HEK293 (cell line): Measurements from ENCODE around the gene PRPF38A.

Experiments
- AEBP2 ChIP-seq: fragments of 450-650 bp; formaldehyde crosslinking; IDR thresholded peaks from 2 replicates; pipeline ENCODE4 v1.5.1; 2016; ENCODE audit warnings: missing biosample characterization, missing genetic modification characterization, borderline replicate concordance
- PATZ1 ChIP-seq: fragments of 450-650 bp; formaldehyde crosslinking; IDR thresholded peaks from 2 replicates; pipeline ENCODE4 v1.5.1; 2016; ENCODE audit warnings: missing biosample characterization, missing genetic modification characterization
- PRDM6 ChIP-seq: fragments of 450-650 bp; formaldehyde crosslinking; IDR thresholded peaks from 2 replicates; pipeline ENCODE4 v1.5.1; 2017; ENCODE audit warnings: missing biosample characterization, missing genetic modification characterization
- SCRT2 ChIP-seq: fragments of 450-650 bp; formaldehyde crosslinking; IDR thresholded peaks from 2 replicates; pipeline ENCODE4 v1.5.1; 2016; ENCODE audit warnings: missing biosample characterization, missing genetic modification characterization
- TRIM28 ChIP-seq: IDR thresholded peaks from 2 replicates; pipeline ENCODE4 v1.6.1; 2011; ENCODE audit warnings: low read length, control low read depth, borderline replicate concordance
- TSHZ1 ChIP-seq: fragments of 450-650 bp; formaldehyde crosslinking; IDR thresholded peaks from 2 replicates; pipeline ENCODE4 v1.5.1; 2016; ENCODE audit warnings: missing biosample characterization, missing genetic modification characterization, borderline replicate concordance
- ZBTB48 ChIP-seq: fragments of 450-650 bp; formaldehyde crosslinking; IDR thresholded peaks from 2 replicates; pipeline ENCODE4 v1.5.1; 2016; ENCODE audit warnings: missing biosample characterization, missing genetic modification characterization
- ZFP37 ChIP-seq: fragments of 450-650 bp; formaldehyde crosslinking; IDR thresholded peaks from 2 replicates; pipeline ENCODE4 v1.5.1; 2016; ENCODE audit warnings: missing biosample characterization, missing genetic modification characterization
- ZIC2 ChIP-seq: fragments of 450-650 bp; formaldehyde crosslinking; IDR thresholded peaks from 2 replicates; pipeline ENCODE4 v1.5.1; 2016; ENCODE audit warnings: missing biosample characterization, missing genetic modification characterization
- ZNF112 ChIP-seq: fragments of 450-650 bp; formaldehyde crosslinking; IDR thresholded peaks from 2 replicates; pipeline ENCODE4 v1.5.0; 2017; ENCODE audit warnings: missing biosample characterization, missing genetic modification characterization
- ZNF362 ChIP-seq: fragments of 450-650 bp; formaldehyde crosslinking; IDR thresholded peaks from 2 replicates; pipeline ENCODE4 v1.5.1; 2016; ENCODE audit warnings: missing biosample characterization, missing genetic modification characterization
- ZNF366 ChIP-seq: fragments of 450-650 bp; formaldehyde crosslinking; conservative IDR thresholded peaks from 2 replicates; pipeline ENCODE4 v1.5.1; 2016; ENCODE audit warnings: missing biosample characterization, missing genetic modification characterization
- ZNF37A ChIP-seq: fragments of 450-650 bp; IDR thresholded peaks from 2 replicates; pipeline ENCODE4 v1.5.1; 2018; ENCODE audit warnings: missing biosample characterization, missing genetic modification characterization
- ZNF571 ChIP-seq: fragments of 450-650 bp; formaldehyde crosslinking; IDR thresholded peaks from 2 replicates; pipeline ENCODE4 v1.5.0; 2017; ENCODE audit warnings: missing biosample characterization, missing genetic modification characterization
- ZNF623 ChIP-seq: fragments of 450-650 bp; formaldehyde crosslinking; IDR thresholded peaks from 2 replicates; pipeline ENCODE4 v1.5.1; 2016; ENCODE audit warnings: missing biosample characterization, missing genetic modification characterization
- ZNF626 ChIP-seq: fragments of 450-650 bp; sonication (Bioruptor Pico); formaldehyde crosslinking; IDR thresholded peaks from 2 replicates; pipeline ENCODE4 v1.5.1; 2018; ENCODE audit warnings: missing biosample characterization, missing genetic modification characterization, inconsistent platforms
- ZNF645 ChIP-seq: fragments of 450-650 bp; formaldehyde crosslinking; IDR thresholded peaks from 2 replicates; pipeline ENCODE4; 2016; ENCODE audit warnings: missing biosample characterization, missing genetic modification characterization
- ZNF677 ChIP-seq: fragments of 450-650 bp; IDR thresholded peaks from 2 replicates; pipeline ENCODE4 v1.5.0; 2018; ENCODE audit warnings: missing biosample characterization, mild to moderate bottlenecking, missing genetic modification characterization, moderate library complexity
- ZNF707 ChIP-seq: fragments of 450-650 bp; formaldehyde crosslinking; IDR thresholded peaks from 2 replicates; pipeline ENCODE4 v1.5.1; 2016; ENCODE audit warnings: missing biosample characterization, missing genetic modification characterization
- TF ChIP-seq, protein P1 (sequence below): fragments of 450-650 bp; formaldehyde crosslinking; conservative IDR thresholded peaks from 2 replicates; pipeline ENCODE4 v1.5.1; 2016; ENCODE audit warnings: low read depth, missing biosample characterization, missing genetic modification characterization
- TF ChIP-seq, protein P2 (sequence below): fragments of 450-650 bp; formaldehyde crosslinking; IDR thresholded peaks from 2 replicates; pipeline ENCODE4 v1.5.1; 2017; ENCODE audit warnings: missing biosample characterization, missing genetic modification characterization

PRPF38A gene

DNA sequence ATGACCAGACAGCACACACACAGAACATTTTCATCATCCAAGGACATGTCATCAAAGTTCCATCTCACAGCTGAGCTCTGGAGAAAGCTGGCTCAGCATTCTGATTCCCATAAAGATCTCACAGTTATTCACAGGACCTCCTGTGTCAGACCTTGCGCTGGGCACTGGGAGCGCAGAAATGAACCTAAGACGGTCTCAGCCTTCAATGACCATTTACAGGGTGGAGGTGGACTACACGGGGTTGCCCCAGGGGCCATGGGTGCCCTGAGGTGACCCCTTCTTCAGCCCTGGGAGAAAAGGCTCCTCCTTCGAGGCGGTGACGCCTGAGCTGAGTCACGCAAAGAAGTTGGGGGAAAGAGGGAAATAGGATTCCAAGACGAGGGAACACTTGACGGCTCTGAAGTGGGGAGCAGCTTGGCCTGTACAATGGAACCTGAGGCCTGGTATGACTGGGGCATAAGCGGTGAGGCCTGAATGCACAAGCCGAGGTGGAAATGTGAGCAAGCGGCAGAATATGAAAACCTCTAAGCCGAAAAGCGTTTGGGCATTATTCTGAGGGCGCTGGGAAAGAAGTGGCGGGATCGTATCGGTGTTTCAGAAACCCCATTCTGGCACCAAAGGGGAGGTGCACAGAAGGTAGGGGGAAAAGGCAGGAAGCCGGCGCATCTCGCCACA lies 39.2 kb upstream of the PRPF38A start (continued):
- TF ChIP-seq ZNF707 (tag by site-specific recombination) = no peak
- TF ChIP-seq ZNF112 (tag by site-specific recombination) = no peak
- TF ChIP-seq ZFP37 (tag by site-specific recombination) = no peak
- TF ChIP-seq ZNF623 (tag by site-specific recombination) = no peak
- TF ChIP-seq PATZ1 = no peak
- TF ChIP-seq ZBTB48 (tag by site-specific recombination) = peak; percentile 99
- no peak for TF ChIP-seq ZNF677 (tag by site-specific recombination)
- TF ChIP-seq ZNF366 (tag by site-specific recombination) = peak; percentile 90
- no peak for TF ChIP-seq SCRT2 (tag by site-specific recombination)
- TF ChIP-seq ZNF37A (tag by site-specific recombination) = no peak
- no peak for TF ChIP-seq TSHZ1 (tag by site-specific recombination)
- no peak for TF ChIP-seq ZNF626
- no peak for TF ChIP-seq ZNF645 (tag by site-specific recombination)
- TF ChIP-seq, protein P1, sequence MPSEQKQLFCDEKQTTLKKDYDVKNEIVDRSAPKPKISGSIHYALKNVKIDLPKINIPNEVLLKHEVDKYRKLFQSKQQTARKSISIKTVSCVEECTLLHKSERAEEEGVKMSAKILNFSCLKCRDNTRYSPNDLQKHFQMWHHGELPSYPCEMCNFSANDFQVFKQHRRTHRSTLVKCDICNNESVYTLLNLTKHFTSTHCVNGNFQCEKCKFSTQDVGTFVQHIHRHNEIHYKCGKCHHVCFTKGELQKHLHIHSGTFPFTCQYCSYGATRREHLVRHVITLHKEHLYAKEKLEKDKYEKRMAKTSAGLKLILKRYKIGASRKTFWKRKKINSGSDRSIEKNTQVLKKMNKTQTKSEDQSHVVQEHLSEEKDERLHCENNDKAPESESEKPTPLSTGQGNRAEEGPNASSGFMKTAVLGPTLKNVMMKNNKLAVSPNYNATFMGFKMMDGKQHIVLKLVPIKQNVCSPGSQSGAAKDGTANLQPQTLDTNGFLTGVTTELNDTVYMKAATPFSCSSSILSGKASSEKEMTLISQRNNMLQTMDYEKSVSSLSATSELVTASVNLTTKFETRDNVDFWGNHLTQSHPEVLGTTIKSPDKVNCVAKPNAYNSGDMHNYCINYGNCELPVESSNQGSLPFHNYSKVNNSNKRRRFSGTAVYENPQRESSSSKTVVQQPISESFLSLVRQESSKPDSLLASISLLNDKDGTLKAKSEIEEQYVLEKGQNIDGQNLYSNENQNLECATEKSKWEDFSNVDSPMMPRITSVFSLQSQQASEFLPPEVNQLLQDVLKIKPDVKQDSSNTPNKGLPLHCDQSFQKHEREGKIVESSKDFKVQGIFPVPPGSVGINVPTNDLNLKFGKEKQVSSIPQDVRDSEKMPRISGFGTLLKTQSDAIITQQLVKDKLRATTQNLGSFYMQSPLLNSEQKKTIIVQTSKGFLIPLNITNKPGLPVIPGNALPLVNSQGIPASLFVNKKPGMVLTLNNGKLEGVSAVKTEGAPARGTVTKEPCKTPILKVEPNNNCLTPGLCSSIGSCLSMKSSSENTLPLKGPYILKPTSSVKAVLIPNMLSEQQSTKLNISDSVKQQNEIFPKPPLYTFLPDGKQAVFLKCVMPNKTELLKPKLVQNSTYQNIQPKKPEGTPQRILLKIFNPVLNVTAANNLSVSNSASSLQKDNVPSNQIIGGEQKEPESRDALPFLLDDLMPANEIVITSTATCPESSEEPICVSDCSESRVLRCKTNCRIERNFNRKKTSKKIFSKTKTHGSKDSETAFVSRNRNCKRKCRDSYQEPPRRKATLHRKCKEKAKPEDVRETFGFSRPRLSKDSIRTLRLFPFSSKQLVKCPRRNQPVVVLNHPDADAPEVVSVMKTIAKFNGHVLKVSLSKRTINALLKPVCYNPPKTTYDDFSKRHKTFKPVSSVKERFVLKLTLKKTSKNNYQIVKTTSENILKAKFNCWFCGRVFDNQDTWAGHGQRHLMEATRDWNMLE = no peak
- TF ChIP-seq ZIC2 (tag by site-specific recombination) = no peak
- TF ChIP-seq ZNF362 = no peak
- TF ChIP-seq AEBP2 = no peak
- TF ChIP-seq PRDM6 (tag by site-specific recombination) = no peak
- TF ChIP-seq, protein P2, sequence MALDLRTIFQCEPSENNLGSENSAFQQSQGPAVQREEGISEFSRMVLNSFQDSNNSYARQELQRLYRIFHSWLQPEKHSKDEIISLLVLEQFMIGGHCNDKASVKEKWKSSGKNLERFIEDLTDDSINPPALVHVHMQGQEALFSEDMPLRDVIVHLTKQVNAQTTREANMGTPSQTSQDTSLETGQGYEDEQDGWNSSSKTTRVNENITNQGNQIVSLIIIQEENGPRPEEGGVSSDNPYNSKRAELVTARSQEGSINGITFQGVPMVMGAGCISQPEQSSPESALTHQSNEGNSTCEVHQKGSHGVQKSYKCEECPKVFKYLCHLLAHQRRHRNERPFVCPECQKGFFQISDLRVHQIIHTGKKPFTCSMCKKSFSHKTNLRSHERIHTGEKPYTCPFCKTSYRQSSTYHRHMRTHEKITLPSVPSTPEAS = no peak
- TF ChIP-seq TRIM28 = 0 out of 2 replicates have a peak, but pooled peaks have one; percentile 39
- TF ChIP-seq ZNF571 = no peak
